NT2/D1 (cell line): ENCODE measurements around the gene KCNN3.

ENCODE experiments used
- SUZ12 ChIP-seq: IDR thresholded peaks from 2 replicates; pipeline ENCODE4 v1.6.1; 2011; ENCODE audit not compliant: insufficient read length, insufficient read depth; ENCODE audit errors: extremely low read depth
- ZNF274 ChIP-seq: IDR thresholded peaks from 2 replicates; pipeline ENCODE4 v1.6.1; 2011; ENCODE audit warnings: mild to moderate bottlenecking, low read depth, low read length

DNA sequence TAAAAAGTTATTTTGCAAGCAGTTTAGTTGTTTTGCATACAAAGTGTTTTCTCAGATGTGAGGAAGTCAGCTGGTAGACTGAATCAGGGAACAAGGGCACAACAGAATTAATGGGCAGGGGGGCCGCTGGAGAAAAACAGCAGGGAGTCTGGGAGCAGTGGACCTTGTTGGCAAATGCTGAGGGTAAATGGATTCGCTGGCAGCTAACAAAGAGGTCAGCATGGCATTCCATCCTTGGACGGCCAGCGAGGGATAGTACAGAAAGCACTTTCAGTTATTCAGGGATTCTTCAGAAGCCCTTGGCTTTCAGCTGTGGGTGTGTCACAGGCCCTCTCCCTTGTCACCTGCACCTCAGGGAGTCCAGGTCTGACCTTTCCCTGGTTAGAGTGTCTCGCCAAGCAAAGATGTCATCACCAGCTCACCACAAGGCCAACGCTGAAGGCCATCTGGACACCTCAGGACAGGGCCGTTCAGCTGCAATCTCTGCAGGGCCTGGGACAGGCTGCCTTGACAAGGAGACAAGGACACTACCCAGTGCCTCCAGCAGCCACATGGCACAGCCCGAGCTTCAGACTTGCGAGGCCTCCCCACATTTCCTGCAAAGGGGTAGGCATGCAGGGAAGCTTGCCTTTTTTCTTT is 90.4 kb downstream of the KCNN3 start:
- TF ChIP-seq SUZ12: no peak
- TF ChIP-seq ZNF274: no peak
